Stimulated activated naive CD8-positive, alpha-beta T cell treated with anti-CD3 and anti-CD28 coated beads, Interleukin-15, amount 100 ng/mL, for 72 hours (primary cell): ENCODE data around the gene SCYL1.
"Not testable (repeated sequence)": the region's sequence is repeated elsewhere in the genome, so short reads cannot be mapped to it uniquely, and the experiment has no call there.

Source experiments
- ATAC-seq: fragments of 150-1000 bp; cut with Tn5 transposase; 2 replicates; pipeline ENCODE4 v1.10.0; 2021; ENCODE audit warnings: mild to moderate bottlenecking, moderate library complexity
- DNase-seq, 2 donors: peaks; one replicate each; pipeline ENCODE4 v3.0.0; 2021 to 2022
- H3K27ac Mint-ChIP-seq, 2 donors: one replicate each; pipeline ENCODE4 v1.8.0; 2022; ENCODE audit warnings: mild to moderate bottlenecking in 2 of 2, mixed read lengths in 2 of 2, moderate library complexity in 2 of 2
- H3K27me3 Mint-ChIP-seq: one replicate; pipeline ENCODE4 v1.8.0; 2022; ENCODE audit warnings: mixed read lengths
- H3K4me1 Mint-ChIP-seq: one replicate; pipeline ENCODE4 v1.8.0; 2022; ENCODE audit warnings: mild to moderate bottlenecking, mixed read lengths
- H3K4me3 Mint-ChIP-seq, 2 donors: one replicate each; pipeline ENCODE4 v1.8.0; 2022; ENCODE audit warnings: mild to moderate bottlenecking in 2 of 2, mixed read lengths in 2 of 2, moderate library complexity in 1 of 2
- H3K9me3 Mint-ChIP-seq, 2 donors: one replicate each; pipeline ENCODE4 v1.8.0; 2022; ENCODE audit warnings: mixed read lengths in 2 of 2

The SCYL1 gene

GRCh38 chr11:65516135-65516968 lies 8.5 kb upstream of the SCYL1 start:
- ATAC-seq (peak; percentile 65), DNase-seq (no peak)
- Mint-ChIP-seq H3K27me3 (no peaks in the 10 kb centered on the region), H3K4me1 (peaks cover 11% of the 10 kb centered on the region), H3K27ac (peak overlapping the region in 1 of 2 donors; percentile 53), H3K4me3 (no peak overlapping the region), H3K9me3 (no peaks in the 10 kb centered on the region)

GRCh38 chr11:65518941-65519549 lies 5.8 kb upstream of the SCYL1 start:
- H3K4me1 Mint-ChIP-seq: peaks cover 38% of the 10 kb centered on the region
- H3K9me3 Mint-ChIP-seq, ATAC-seq, DNase-seq, H3K27ac Mint-ChIP-seq, H3K27me3 Mint-ChIP-seq, H3K4me3 Mint-ChIP-seq: not testable (repeated sequence)

GRCh38 chr11:65521777-65522521 lies 2.9 kb upstream of the SCYL1 start:
- Mint-ChIP-seq H3K4me3 (peak overlapping the region; percentile 74 to 83), H3K27ac (peak overlapping the region in 1 of 2 donors; percentile 29)

GRCh38 chr11:65522718-65523630 lies 1.9 kb upstream of the SCYL1 start:
- H3K4me3 Mint-ChIP-seq: peak overlapping the region; percentile 74 to 83
- H3K4me1 Mint-ChIP-seq: peaks cover 59% of the 10 kb centered on the region
- DNase-seq: not testable (repeated sequence)

More at GRCh38 chr11:65521777-65522521, 2.9 kb upstream of the SCYL1 start:
- H3K27me3 Mint-ChIP-seq, DNase-seq, H3K9me3 Mint-ChIP-seq, ATAC-seq: not testable (repeated sequence)
- H3K4me1 Mint-ChIP-seq: peaks cover 51% of the 10 kb centered on the region

GRCh38 chr11:65523631-65523968 lies 1.3 kb upstream of the SCYL1 start:
- H3K4me3 Mint-ChIP-seq: peak overlapping the region; percentile 74 to 83

More at GRCh38 chr11:65522718-65523630, 1.9 kb upstream of the SCYL1 start:
- not testable (repeated sequence) for H3K9me3 Mint-ChIP-seq, H3K27me3 Mint-ChIP-seq, ATAC-seq
- peak overlapping the region; percentile 52 to 83 for H3K27ac Mint-ChIP-seq

GRCh38 chr11:65524014-65524740 lies 706 bp upstream of the SCYL1 start:
- H3K9me3 Mint-ChIP-seq: no peaks in the 10 kb centered on the region
- H3K4me3 Mint-ChIP-seq: peak overlapping the region; percentile 74 to 83
- ATAC-seq: peak; percentile 40
- H3K27ac Mint-ChIP-seq: peak overlapping the region in 1 of 2 donors; percentile 75
- H3K27me3 Mint-ChIP-seq: no peaks in the 10 kb centered on the region
- H3K4me1 Mint-ChIP-seq: peaks cover 68% of the 10 kb centered on the region
- peak in 1 of 2 donors; percentile 43 for DNase-seq

More at GRCh38 chr11:65523631-65523968, 1.3 kb upstream of the SCYL1 start:
- Mint-ChIP-seq H3K27ac (peak overlapping the region in 1 of 2 donors; percentile 66), H3K4me1 (peaks cover 62% of the 10 kb centered on the region)
- not testable (repeated sequence) for H3K27me3 Mint-ChIP-seq, ATAC-seq, DNase-seq, H3K9me3 Mint-ChIP-seq

- Mint-ChIP-seq H3K4me3 (peak overlapping the region; percentile 89 to 91), H3K4me1 (peaks cover 81% of the 10 kb centered on the region), H3K9me3 (no peaks in the 10 kb centered on the region), H3K27ac (peak overlapping the region; percentile 55 to 91), H3K27me3 (no peaks in the 10 kb centered on the region)
- DNase-seq: no peak
- ATAC-seq: peak; percentile 29
Observed at GRCh38 chr11:65525546-65526480, 930 bp downstream of the SCYL1 start.

- H3K27ac Mint-ChIP-seq: peak overlapping the region in 1 of 2 donors; percentile 89
- ATAC-seq: no peak
- peak overlapping the region; percentile 58 to 89 for H3K4me3 Mint-ChIP-seq
- no peaks in the 10 kb centered on the region for H3K27me3 Mint-ChIP-seq
- DNase-seq: no peak
- peaks cover 77% of the 10 kb centered on the region for H3K4me1 Mint-ChIP-seq
- H3K9me3 Mint-ChIP-seq: no peaks in the 10 kb centered on the region
Observed at GRCh38 chr11:65526744-65527143, 1.9 kb downstream of the SCYL1 start.

- Mint-ChIP-seq H3K9me3 (no peaks in the 10 kb centered on the region), H3K27ac (no peak overlapping the region), H3K4me3 (no peak overlapping the region)
Observed at GRCh38 chr11:65528819-65529350, 4.0 kb downstream of the SCYL1 start.

GRCh38 chr11:65529475-65530156 lies 4.7 kb downstream of the SCYL1 start:
- Mint-ChIP-seq H3K9me3 (no peaks in the 10 kb centered on the region), H3K27me3 (no peaks in the 10 kb centered on the region), H3K4me3 (no peak overlapping the region), H3K27ac (peak overlapping the region; percentile 48 to 79), H3K4me1 (peaks cover 48% of the 10 kb centered on the region)
- DNase-seq (no peak), ATAC-seq (no peak)

More at GRCh38 chr11:65528819-65529350, 4.0 kb downstream of the SCYL1 start:
- no peaks in the 10 kb centered on the region for H3K27me3 Mint-ChIP-seq
- DNase-seq: no peak
- peaks cover 56% of the 10 kb centered on the region for H3K4me1 Mint-ChIP-seq
- ATAC-seq: no peak

GRCh38 chr11:65530157-65530496 lies 5.2 kb downstream of the SCYL1 start:
- ATAC-seq (peak; percentile 82), DNase-seq (no peak)
- Mint-ChIP-seq H3K4me1 (peaks cover 47% of the 10 kb centered on the region), H3K27me3 (no peaks in the 10 kb centered on the region), H3K9me3 (no peaks in the 10 kb centered on the region), H3K27ac (peak overlapping the region; percentile 5 to 48), H3K4me3 (no peak overlapping the region)

GRCh38 chr11:65532388-65533064 lies 7.6 kb downstream of the SCYL1 start:
- Mint-ChIP-seq H3K27me3 (no peaks in the 10 kb centered on the region), H3K4me3 (no peak overlapping the region), H3K4me1 (peaks cover 29% of the 10 kb centered on the region), H3K27ac (no peak overlapping the region), H3K9me3 (no peaks in the 10 kb centered on the region)
- DNase-seq (no peak), ATAC-seq (no peak)
